HepG2 (cell line): ENCODE results near the gene PNP. TPM values are rescaled to one million over a fixed set of nuclear protein-coding genes. Genes with fewer than 3 reads are reported as not detected.

Experiments used
- CREM ChIP-seq, 2 experiments: sonication (generic) in 1 of 2; formaldehyde crosslinking in 1 of 2; IDR thresholded peaks; 2 replicates each; pipeline versions ENCODE4 v1.4.0 to v1.6.1; 2016 to 2020; ENCODE audit warnings: antibody characterized with exemption in 1 of 2, mild to moderate bottlenecking in 1 of 2, missing genetic modification reagents in 1 of 2
- FOXK1 ChIP-seq: sonication (generic); formaldehyde crosslinking; IDR thresholded peaks from 2 replicates; pipeline ENCODE4 v1.4.0; 2020; ENCODE audit warnings: low read depth, missing genetic modification reagents, borderline replicate concordance
- KIAA2018 ChIP-seq: sonication (generic); formaldehyde crosslinking; IDR thresholded peaks from 2 replicates; pipeline ENCODE4 v1.5.0; 2020; ENCODE audit warnings: mild to moderate bottlenecking, missing genetic modification reagents, borderline replicate concordance
- MED1 ChIP-seq: sonication (generic); formaldehyde crosslinking; IDR thresholded peaks from 2 replicates; pipeline ENCODE4 v1.4.0; 2020; ENCODE audit warnings: missing genetic modification reagents
- PRDM4 ChIP-seq: sonication (generic); formaldehyde crosslinking; IDR thresholded peaks from 2 replicates; pipeline ENCODE4 v1.9.0; 2021; ENCODE audit warnings: missing genetic modification reagents, borderline replicate concordance
- REPIN1 ChIP-seq: sonication (generic); formaldehyde crosslinking; IDR thresholded peaks from 2 replicates; pipeline ENCODE4 v1.8.0; 2022; ENCODE audit warnings: missing genetic modification reagents, low read depth, mild to moderate bottlenecking, borderline replicate concordance
- SALL2 ChIP-seq: sonication (generic); formaldehyde crosslinking; IDR thresholded peaks from 2 replicates; pipeline ENCODE4 v1.8.1; 2023; ENCODE audit warnings: mild to moderate bottlenecking, missing genetic modification reagents, inconsistent platforms
- ZFP90 ChIP-seq: sonication (generic); formaldehyde crosslinking; IDR thresholded peaks from 2 replicates; pipeline ENCODE4 v1.8.0; 2022; ENCODE audit warnings: missing genetic modification reagents, mild to moderate bottlenecking, inconsistent platforms, borderline replicate concordance
- ZNF205 ChIP-seq: IDR thresholded peaks from 2 replicates; pipeline ENCODE4 v1.6.1; 2018; ENCODE audit warnings: missing biosample characterization, missing genetic modification reagents
- ZNF224 ChIP-seq: sonication (generic); formaldehyde crosslinking; IDR thresholded peaks from 2 replicates; pipeline ENCODE4 v1.5.0; 2020; ENCODE audit warnings: mild to moderate bottlenecking, missing genetic modification reagents
- ZNF24 ChIP-seq: fragments of 450-650 bp; IDR thresholded peaks from 2 replicates; pipeline ENCODE4 v1.6.1; 2017; ENCODE audit warnings: antibody characterized with exemption, mild to moderate bottlenecking
- ZNF317 ChIP-seq: sonication (generic); formaldehyde crosslinking; IDR thresholded peaks from 2 replicates; pipeline ENCODE4 v1.5.0; 2020; ENCODE audit warnings: mild to moderate bottlenecking, missing genetic modification reagents
- ZNF570 ChIP-seq: sonication (generic); formaldehyde crosslinking; IDR thresholded peaks from 2 replicates; pipeline ENCODE4 v1.4.0; 2020; ENCODE audit warnings: mild to moderate bottlenecking, missing genetic modification reagents, borderline replicate concordance
- ZNF768 ChIP-seq: sonication (generic); formaldehyde crosslinking; IDR thresholded peaks from 2 replicates; pipeline ENCODE4 v1.4.0; 2020; ENCODE audit warnings: missing genetic modification reagents
- ZNF775 ChIP-seq: sonication (generic); formaldehyde crosslinking; IDR thresholded peaks from 2 replicates; pipeline ENCODE4 v1.4.0; 2020; ENCODE audit warnings: missing genetic modification reagents, mild to moderate bottlenecking, moderate library complexity, borderline replicate concordance
- ZSCAN9 ChIP-seq: IDR thresholded peaks from 2 replicates; pipeline ENCODE4 v1.6.1; 2016; ENCODE audit warnings: borderline replicate concordance
- polyA plus RNA-seq, 8 experiments: library from polyadenylated mRNA; depleted of rRNA in 3 of 8; stranded (reverse) in 7 of 8; unstranded in 1 of 8; fragments of >200 nt; fragmentation: Illumina TruSeq in 4 of 8; extraction: Trizol in 4 of 8; gene quantifications; 2 replicates each; pipeline versions ENCODE4 v1.2.1 to v1.2.3, GENCODE V29; 2011 to 2016; ENCODE audit warnings: low read depth in 4 of 8, missing spikeins in 1 of 8, mixed read lengths in 1 of 8; ENCODE audit not compliant: insufficient read depth in 1 of 8
- total RNA-seq, 5 experiments: library from RNA; depleted of rRNA; stranded (reverse); fragments of >200 nt; fragmentation: Illumina TruSeq; extraction: Trizol; gene quantifications; 2 replicates each; pipeline ENCODE4 v1.2.3, GENCODE V29; 2016; ENCODE audit warnings: low read depth in 1 of 5
- TF ChIP-seq, protein P1 (sequence below): sonication (generic); formaldehyde crosslinking; IDR thresholded peaks from 2 replicates; pipeline ENCODE4 v1.8.0; 2022; ENCODE audit warnings: mild to moderate bottlenecking, missing genetic modification reagents; ENCODE audit not compliant: insufficient replicate concordance

The PNP gene
- total and polyA plus RNA-seq, 2 of the 13 experiments (the other 11 are each of a cell fraction or from before 2014, with no cell fraction given) = 45.4 to 74.8 TPM

- TF ChIP-seq PRDM4 = no peak; the same call in 1 of the 2 replicates
- TF ChIP-seq KIAA2018 (CRISPR knock-in tag) = no peak
- no peak for TF ChIP-seq ZNF775 (CRISPR knock-in tag)
- 0 out of 2 replicates have a peak, but pooled peaks have one; percentile 6 for TF ChIP-seq FOXK1 (CRISPR knock-in tag)
- no peak for TF ChIP-seq ZNF570 (CRISPR knock-in tag)
- TF ChIP-seq ZNF317 (CRISPR knock-in tag) = peak; percentile 75
- TF ChIP-seq ZSCAN9 (CRISPR knock-in tag) = no peak
- TF ChIP-seq CREM (IDR thresholded peaks at IDR 0.05) = no peak
- TF ChIP-seq CREM (CRISPR knock-in tag; IDR thresholded peaks at IDR 0.05) = no peak
- TF ChIP-seq ZFP90 (CRISPR knock-in tag) = peak; percentile 82; the same call in 1 of the 2 replicates
- peak; percentile 90 for TF ChIP-seq ZNF205
- TF ChIP-seq SALL2 (CRISPR knock-in tag) = peak; percentile 84; the same call in 1 of the 2 replicates
- TF ChIP-seq REPIN1 (CRISPR knock-in tag) = peak; percentile 75
- peak; percentile 86 for TF ChIP-seq ZNF768 (CRISPR knock-in tag)
- 0 out of 2 replicates have a peak, but pooled peaks have one; percentile 85 for TF ChIP-seq ZNF224
- no peak for TF ChIP-seq ZNF24
- TF ChIP-seq, protein P1, sequence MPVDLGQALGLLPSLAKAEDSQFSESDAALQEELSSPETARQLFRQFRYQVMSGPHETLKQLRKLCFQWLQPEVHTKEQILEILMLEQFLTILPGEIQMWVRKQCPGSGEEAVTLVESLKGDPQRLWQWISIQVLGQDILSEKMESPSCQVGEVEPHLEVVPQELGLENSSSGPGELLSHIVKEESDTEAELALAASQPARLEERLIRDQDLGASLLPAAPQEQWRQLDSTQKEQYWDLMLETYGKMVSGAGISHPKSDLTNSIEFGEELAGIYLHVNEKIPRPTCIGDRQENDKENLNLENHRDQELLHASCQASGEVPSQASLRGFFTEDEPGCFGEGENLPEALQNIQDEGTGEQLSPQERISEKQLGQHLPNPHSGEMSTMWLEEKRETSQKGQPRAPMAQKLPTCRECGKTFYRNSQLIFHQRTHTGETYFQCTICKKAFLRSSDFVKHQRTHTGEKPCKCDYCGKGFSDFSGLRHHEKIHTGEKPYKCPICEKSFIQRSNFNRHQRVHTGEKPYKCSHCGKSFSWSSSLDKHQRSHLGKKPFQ = peak; percentile 49
- peak; percentile 48 for TF ChIP-seq MED1 (CRISPR knock-in tag)
Observed at GRCh38 chr14:20469242-20469889, at the start of gene PNP (continued).
